ENCODE measurements around the gene LOC128125822.

Gene LOC128125822

GRCh38 chr6:63600136-63600535, 27.9 kb downstream of the LOC128125822 start:
- no peaks in the 10 kb centered on the region for H3K27me3 ChIP-seq (ENCODE audit: low read depth)
- no peaks in the 10 kb centered on the region for H3K9me3 ChIP-seq
- no peak overlapping the region for H3K4me3 ChIP-seq
- peaks cover 7% of the 10 kb centered on the region for H3K4me1 ChIP-seq
- in situ Hi-C loops (cut with MboI; ENCODE audit: low sequenced_read_pairs), result no loop called here
- DNase-seq (ENCODE audit: low spot score in 2 of 2), result no peak
- no peaks in the 10 kb centered on the region for H3K36me3 ChIP-seq (replicated peaks)

- Histone ChIP-seq H3K9me3 (no peaks in the 10 kb centered on the region), H3K4me3 (no peak overlapping the region), H3K36me3 (replicated peaks) (no peaks in the 10 kb centered on the region), H3K4me1 (no peaks in the 10 kb centered on the region), H3K27me3 (ENCODE audit: low read depth) (no peaks in the 10 kb centered on the region)
- DNase-seq (ENCODE audit: low spot score in 2 of 2), result no peak
- in situ Hi-C loops (cut with MboI; ENCODE audit: low sequenced_read_pairs), result no loop called here
Observed at GRCh38 chr6:63609231-63609630, 37.0 kb downstream of the LOC128125822 start.

GRCh38 chr6:63610944-63611343, 38.7 kb downstream of the LOC128125822 start:
- no peaks in the 10 kb centered on the region for H3K27me3 ChIP-seq (ENCODE audit: low read depth)
- H3K9me3 ChIP-seq, result no peaks in the 10 kb centered on the region
- in situ Hi-C loops (cut with MboI; ENCODE audit: low sequenced_read_pairs), result no loop called here
- H3K36me3 ChIP-seq (replicated peaks), result no peaks in the 10 kb centered on the region
- no peaks in the 10 kb centered on the region for H3K4me1 ChIP-seq
- no peak for DNase-seq (ENCODE audit: low spot score in 2 of 2)
- no peak overlapping the region for H3K4me3 ChIP-seq

GRCh38 chr6:63611560-63611959, 39.3 kb downstream of the LOC128125822 start:
- H3K36me3 ChIP-seq (replicated peaks), result no peaks in the 10 kb centered on the region
- DNase-seq (ENCODE audit: low spot score in 2 of 2), result no peak
- no peaks in the 10 kb centered on the region for H3K4me1 ChIP-seq
- no peak overlapping the region for H3K4me3 ChIP-seq
- no peaks in the 10 kb centered on the region for H3K9me3 ChIP-seq
- no peaks in the 10 kb centered on the region for H3K27me3 ChIP-seq (ENCODE audit: low read depth)
- in situ Hi-C loops (cut with MboI; ENCODE audit: low sequenced_read_pairs), result no loop called here

GRCh38 chr6:63615590-63615989, 43.3 kb downstream of the LOC128125822 start:
- Histone ChIP-seq H3K4me3 (no peak overlapping the region), H3K9me3 (no peaks in the 10 kb centered on the region), H3K36me3 (replicated peaks) (no peaks in the 10 kb centered on the region), H3K4me1 (peaks cover 3% of the 10 kb centered on the region; the same call in 1 of the 2 replicates), H3K27me3 (ENCODE audit: low read depth) (no peaks in the 10 kb centered on the region)
- no peak for DNase-seq (ENCODE audit: low spot score in 2 of 2)
- in situ Hi-C loops (cut with MboI; ENCODE audit: low sequenced_read_pairs), result no loop called here
